Transverse colon (tissue), 4 donors: Measurements from ENCODE around the gene AP4E1. TPM values are rescaled to one million over a fixed set of nuclear protein-coding genes. Genes with fewer than 3 reads are reported as not detected.
"Not testable (repeated sequence)": the region's sequence is repeated elsewhere in the genome, so short reads cannot be mapped to it uniquely, and the experiment has no call there.

ENCODE experiments used
- DNase-seq: peaks from one replicate; pipeline ENCODE4 v3.0.0-alpha.2; 2019
- H3K27ac ChIP-seq, 4 donors: fragments of 200-600 bp; sonication (generic); 2 replicates each; pipeline ENCODE4 v1.5.1; 2016 to 2018; ENCODE audit warnings: inconsistent platforms in 4 of 4
- H3K27me3 ChIP-seq: fragments of 200-600 bp; sonication (generic); 2 replicates; pipeline ENCODE4 v1.5.1; 2017; ENCODE audit warnings: inconsistent platforms
- H3K36me3 ChIP-seq, 4 donors: fragments of 200-600 bp; sonication (generic); 2 replicates each; pipeline ENCODE4 v1.5.1; 2017 to 2019; ENCODE audit warnings: inconsistent platforms in 4 of 4
- H3K4me1 ChIP-seq, 4 donors: fragments of 200-600 bp; sonication (generic); 2 replicates each; pipeline ENCODE4 v1.5.1; 2017 to 2020; ENCODE audit warnings: inconsistent platforms in 4 of 4
- H3K4me3 ChIP-seq, 4 donors: fragments of 200-600 bp; sonication (generic); 1 replicate in 1 of 4; 2 replicates in 3 of 4; pipeline versions ENCODE4 v1.5.1 to v1.6.1; 2017 to 2019; ENCODE audit warnings: inconsistent platforms in 4 of 4
- H3K9me3 ChIP-seq, 2 donors: fragments of 200-600 bp; sonication (generic); 2 replicates each; pipeline ENCODE4 v1.5.1; 2017 to 2019; ENCODE audit warnings: inconsistent platforms in 2 of 2
- CTCF ChIP-seq, 5 experiments: fragments of 200-600 bp in 3 of 5; fragments of 450-650 bp in 2 of 5; sonication (generic) in 3 of 5; IDR thresholded peaks; 1 replicate in 2 of 5; 2 replicates in 3 of 5; pipeline ENCODE4 v1.5.1; 2016 to 2017; ENCODE audit warnings: antibody characterized with exemption in 5 of 5, inconsistent platforms in 3 of 5, mild to moderate bottlenecking in 2 of 5, moderate library complexity in 1 of 5
- EP300 ChIP-seq: sonication (generic); formaldehyde crosslinking; IDR thresholded peaks from one replicate; pipeline ENCODE4 v1.6.1; 2017; ENCODE audit warnings: antibody characterized with exemption, low read depth
- POLR2A ChIP-seq: fragments of 450-650 bp; IDR thresholded peaks from one replicate; pipeline ENCODE4 v1.6.1; 2016; ENCODE audit warnings: antibody characterized with exemption, mild to moderate bottlenecking, moderate library complexity
- POLR2AphosphoS5 ChIP-seq, 3 donors: sonication (generic); formaldehyde crosslinking; IDR thresholded peaks; one replicate each; pipeline ENCODE4 v1.6.1; 2016; ENCODE audit warnings: antibody characterized with exemption in 3 of 3
- WGBS, 2 donors: methylation state at CpG; one replicate each; pipeline ENCODE4 v1.1.5; 2018; ENCODE audit warnings: low coverage in 1 of 2; 5-methylcytosine and 5-hydroxymethylcytosine counted together
- in situ Hi-C, 4 donors: fragments of 200-750 bp; cut with MboI; loops; one replicate each; pipeline versions ENCODE4 v1.15.0 to v1.15.1; 2017; ENCODE audit warnings: low sequenced_read_pairs in 3 of 4, low pct_ligation_motif_present in 1 of 4, low pct_unique_long_range_greater_than_20kb in 1 of 4
- intact Hi-C: fragments of 100-400 bp; cut with DNase I; formaldehyde crosslinking; loops from one replicate; pipeline ENCODE4 v1.15.1; 2023; ENCODE audit warnings: low total_unique reads
- total RNA-seq, 4 donors: library from RNA; depleted of rRNA; stranded (reverse); fragments of >200 nt; gene quantifications; one replicate each; pipeline ENCODE4 v1.1.0, GENCODE V29; 2016

Gene AP4E1
- total RNA-seq, 4 donors from 2014 or later = 6.0 to 22.4 (median 9.9) TPM

DNA sequence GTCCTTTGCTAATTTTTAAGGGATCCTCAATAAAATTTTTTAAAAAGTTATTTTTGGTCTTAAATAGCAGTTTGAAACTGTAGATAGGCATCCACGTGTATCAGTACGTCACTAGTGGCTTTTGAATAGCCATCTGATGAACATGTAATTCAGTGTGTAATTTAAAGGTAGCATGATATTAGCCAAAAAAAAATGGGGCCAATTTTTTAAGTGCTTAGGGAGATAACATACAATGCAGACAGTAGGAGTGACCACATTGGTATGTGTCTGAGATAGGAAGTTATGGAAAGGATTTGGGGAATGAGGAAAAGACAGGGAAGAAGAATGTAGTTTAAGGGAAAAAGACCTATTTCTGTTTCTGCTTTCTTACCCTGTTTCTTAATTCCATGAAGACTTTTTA is 2.5 kb downstream of the AP4E1 start:
- Histone ChIP-seq H3K27ac (peak overlapping the region in 1 of 4 donors; percentile 24), H3K36me3 (peaks cover 0 to 17% (median 0%) of the 10 kb centered on the region in 4 donors), H3K4me3 (no peak overlapping the region), H3K27me3 (no peaks in the 10 kb centered on the region), H3K4me1 (peaks cover 3 to 36% (median 26%) of the 10 kb centered on the region in 4 donors), H3K9me3 (no peaks in the 10 kb centered on the region)
- no peak for DNase-seq
- no peak for TF ChIP-seq EP300
- no peak for TF ChIP-seq POLR2AphosphoS5 (IDR thresholded peaks at IDR 0.05)
- no peak for TF ChIP-seq CTCF (IDR thresholded peaks at IDR 0.05)
- TF ChIP-seq POLR2A = no peak
- WGBS, 2 donors = 87 to 90% methylated on average over 2 of the region's 2 CpGs
- intact Hi-C loops (no loop called here), in situ Hi-C loops (loop anchor here in 1 of 4 donors (25.0 kb wide), 1 partner anchor 449 kb away; no protein-coding TSS in a partner anchor)

DNA sequence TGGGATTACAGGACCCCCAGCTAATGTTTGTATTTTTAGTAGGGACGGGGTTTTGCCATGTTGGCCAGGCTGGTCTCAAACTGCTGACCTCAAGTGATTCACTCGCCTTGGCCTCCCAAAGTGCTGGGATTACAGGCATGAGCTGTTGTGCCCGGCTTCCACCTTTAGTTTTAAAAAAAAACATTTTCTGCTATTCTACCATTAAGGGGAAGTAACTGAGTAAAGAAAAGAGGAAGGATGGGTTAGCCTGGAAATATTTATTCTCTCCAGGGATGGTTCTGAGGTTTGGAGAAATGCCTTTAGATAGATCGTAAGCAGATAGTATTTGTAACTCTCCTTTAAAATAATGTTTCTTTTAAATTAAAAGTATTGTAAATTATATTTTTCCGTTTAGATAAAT is 3.1 kb downstream of the AP4E1 start:
- H3K36me3 ChIP-seq = peaks cover 0 to 21% (median 0%) of the 10 kb centered on the region in 4 donors
- TF ChIP-seq EP300 = no peak
- TF ChIP-seq POLR2AphosphoS5 (IDR thresholded peaks at IDR 0.05) = no peak
- TF ChIP-seq POLR2A = no peak
- TF ChIP-seq CTCF (IDR thresholded peaks at IDR 0.05) = no peak
- WGBS, 2 donors = 87% methylated on average over 3 to 5 of the region's 5 CpGs
- no peak overlapping the region for H3K4me3 ChIP-seq
- intact Hi-C loops (no loop called here), in situ Hi-C loops (loop anchor here in 1 of 4 donors (25.0 kb wide), 1 partner anchor 449 kb away; no protein-coding TSS in a partner anchor)
- no peaks in the 10 kb centered on the region for H3K9me3 ChIP-seq
- H3K27me3 ChIP-seq = no peaks in the 10 kb centered on the region
- no peak overlapping the region for H3K27ac ChIP-seq
- DNase-seq = no peak
- H3K4me1 ChIP-seq = peaks cover 3 to 39% (median 26%) of the 10 kb centered on the region in 4 donors

DNA sequence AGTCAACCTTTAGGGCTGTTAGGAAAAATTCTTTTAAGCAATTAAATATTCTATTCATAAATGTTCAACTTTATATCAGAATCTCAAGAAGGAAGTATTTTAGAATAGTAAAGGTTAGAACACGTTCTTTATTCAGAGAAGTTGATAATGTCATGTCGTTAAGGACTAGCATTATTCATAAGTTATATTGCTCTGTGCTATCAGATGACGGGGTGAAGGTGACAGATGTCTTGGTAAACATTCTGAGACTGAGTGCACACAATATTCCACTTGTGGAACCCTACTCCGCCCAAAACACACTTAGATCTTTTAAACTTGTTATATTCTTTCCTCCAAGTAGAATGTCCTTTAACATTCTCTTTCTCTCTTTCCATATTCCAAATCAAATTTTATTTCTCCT is 7.9 kb downstream of the AP4E1 start:
- TF ChIP-seq POLR2A (no peak), CTCF (IDR thresholded peaks at IDR 0.05) (no peak), POLR2AphosphoS5 (IDR thresholded peaks at IDR 0.05) (no peak), EP300 (no peak)
- Histone ChIP-seq H3K27ac (peak overlapping the region; percentile 8 to 41 (median 26)), H3K4me3 (no peak overlapping the region), H3K27me3 (no peaks in the 10 kb centered on the region), H3K36me3 (peaks cover 0 to 33% (median 0%) of the 10 kb centered on the region in 4 donors), H3K9me3 (no peaks in the 10 kb centered on the region), H3K4me1 (peaks cover 0 to 14% (median 0%) of the 10 kb centered on the region in 4 donors)
- in situ Hi-C loops = loop anchor here in 1 of 4 donors (25.0 kb wide), 1 partner anchor 454 kb away; no protein-coding TSS in a partner anchor
- intact Hi-C loops = no loop called here
- 47 to 62% methylated on average over 4 of the region's 4 CpGs for WGBS, 2 donors
- DNase-seq = no peak

DNA sequence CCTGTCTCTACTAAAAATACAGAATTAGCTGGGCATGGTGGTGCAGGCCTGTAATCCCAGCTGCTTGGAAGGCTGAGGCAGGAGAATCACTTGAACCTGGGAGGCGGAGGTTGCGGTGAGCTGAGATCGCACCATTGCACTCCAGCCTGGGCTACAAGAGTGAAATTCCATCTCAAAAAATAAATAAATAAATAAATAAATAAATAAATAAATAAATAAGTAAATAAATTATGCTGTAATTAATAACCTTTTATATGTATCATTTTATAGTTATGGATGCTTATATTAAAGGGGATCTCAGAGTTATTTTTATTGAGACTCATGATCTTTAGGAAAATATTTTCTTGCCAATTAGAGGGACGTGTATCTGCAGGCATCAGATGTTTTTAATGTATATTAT is 10.9 kb downstream of the AP4E1 start:
- H3K9me3 ChIP-seq, H3K27me3 ChIP-seq, DNase-seq, H3K4me3 ChIP-seq, intact Hi-C loops, H3K27ac ChIP-seq: not testable (repeated sequence)
- H3K4me1 ChIP-seq = peaks cover 0 to 23% (median 0%) of the 10 kb centered on the region in 4 donors
- WGBS, 2 donors = 96 to 100% methylated on average over 4 of the region's 4 CpGs
- in situ Hi-C loops = loop anchor here in 1 of 4 donors (25.0 kb wide), 1 partner anchor 457 kb away; no protein-coding TSS in a partner anchor
- peaks cover 0 to 21% (median 1%) of the 10 kb centered on the region in 4 donors for H3K36me3 ChIP-seq

- no peak overlapping the region for H3K27ac ChIP-seq
- intact Hi-C loops (no loop called here), in situ Hi-C loops (no loop called here)
- TF ChIP-seq POLR2A = no peak
- no peak for TF ChIP-seq POLR2AphosphoS5 (IDR thresholded peaks at IDR 0.05)
- no peak for TF ChIP-seq CTCF (IDR thresholded peaks at IDR 0.05)
- TF ChIP-seq EP300 = no peak
- peaks cover 0 to 9% (median 0%) of the 10 kb centered on the region in 4 donors for H3K4me1 ChIP-seq
- 86 to 100% methylated on average over 1 of the region's 1 CpG for WGBS, 2 donors
- DNase-seq = no peak
- no peak overlapping the region for H3K4me3 ChIP-seq
- no peaks in the 10 kb centered on the region for H3K9me3 ChIP-seq
- H3K36me3 ChIP-seq = peaks cover 0 to 54% (median 17%) of the 10 kb centered on the region in 4 donors
- H3K27me3 ChIP-seq = no peaks in the 10 kb centered on the region
Measured at GRCh38 chr15:50925281-50925680, 16.8 kb downstream of the AP4E1 start.
